K562 (cell line): ENCODE data around the gene CHTF8. TPM values are rescaled to one million over a fixed set of nuclear protein-coding genes. Genes with fewer than 3 reads are reported as not detected.

Experiments used
- ATAC-seq: fragments of 200-7000 bp; cut with Tn5 transposase; 3 replicates; pipeline ENCODE4 v1.9.1; 2020; ENCODE audit warnings: moderate library complexity
- BruUV-seq: library from RNA; stranded (reverse); fragments of 400-500 nt; replicated peaks from 2 replicates; lab custom pipeline; 2021; lab: Mats Ljungman, UMichigan
- CTCF ChIA-PET: fragments of 300-600 bp; formaldehyde crosslinking; extraction: SDS; loops from one replicate; lab custom pipeline; 2021; ENCODE audit warnings: low intra/inter-chr PET ratio; lab: Yijun Ruan, JAX
- POLR2A ChIA-PET: fragments of 300-600, 350-650 bp; sonication (Branson Sonifier 250); formaldehyde crosslinking; extraction: SDS; loops from one replicate; lab custom pipeline; 2021; ENCODE audit warnings: antibody characterized with exemption, inconsistent platforms; lab: Yijun Ruan, JAX
- DNase-seq, 4 experiments: peaks; one replicate each; pipeline versions ENCODE4 v3.0.0 to v3.0.0-alpha.2; 2011 to 2018; ENCODE audit warnings: low spot score in 3 of 4, mixed read lengths in 3 of 4; ENCODE audit errors: extremely low read depth in 1 of 4
- FAIRE-seq: peaks from 2 replicates; lab custom pipeline; 2011; peaks lifted over from hg19 to GRCh38; lab: Jason Lieb, UNC
- H2AFZ ChIP-seq: 2 replicates; pipeline ENCODE4 v1.6.0; 2011; ENCODE audit warnings: low read depth, low read length, control low read depth, inconsistent platforms
- H3K27ac ChIP-seq: fragments of 200-600 bp; 3 replicates; pipeline ENCODE4 v1.8.0; 2011; ENCODE audit warnings: low read depth, mild to moderate bottlenecking, control low read depth, inconsistent platforms, low read length, moderate library complexity, mixed read lengths; ENCODE audit errors: extremely low read depth
- H3K27me3 ChIP-seq, 2 experiments: fragments of 300-600 bp in 1 of 2; 2 replicates in 1 of 2; 3 replicates in 1 of 2; pipeline versions ENCODE4 v1.6.0 to v1.8.0; 2011; ENCODE audit warnings: inconsistent platforms in 2 of 2, low read length in 2 of 2, mild to moderate bottlenecking in 1 of 2, mixed read lengths in 1 of 2, moderate library complexity in 1 of 2; ENCODE audit not compliant: control insufficient read depth in 2 of 2, insufficient read depth in 2 of 2
- H3K36me3 ChIP-seq: fragments of 300-600 bp; 3 replicates; pipeline ENCODE4 v1.8.0; 2011; ENCODE audit warnings: mild to moderate bottlenecking, low read length, inconsistent platforms; ENCODE audit not compliant: control insufficient read depth, insufficient read depth
- H3K4me1 ChIP-seq, 2 experiments: fragments of 200-600 bp in 1 of 2; replicated peaks in 1 of 2; 2 replicates in 1 of 2; 3 replicates in 1 of 2; pipeline versions ENCODE4 v1.5.1 to v1.8.0; 2011; ENCODE audit warnings: inconsistent platforms in 2 of 2, low read length in 2 of 2, mild to moderate bottlenecking in 1 of 2, mixed read lengths in 1 of 2, moderate library complexity in 1 of 2; ENCODE audit not compliant: control insufficient read depth in 2 of 2, insufficient read depth in 2 of 2
- H3K4me2 ChIP-seq: 2 replicates; pipeline ENCODE4 v1.6.1; 2011; ENCODE audit warnings: low read length, control low read depth, inconsistent platforms, mixed read lengths; ENCODE audit not compliant: insufficient read depth
- H3K4me3 ChIP-seq: fragments of 200-600 bp; sonication (generic), shearing (Covaris generic); 2 replicates; pipeline ENCODE4 v1.5.1; 2016; ENCODE audit warnings: control low read depth, inconsistent platforms
- H3K79me2 ChIP-seq: fragments of 200-600 bp; 3 replicates; pipeline ENCODE4 v1.8.0; 2011; ENCODE audit warnings: low read length, inconsistent platforms; ENCODE audit not compliant: control insufficient read depth, insufficient read depth
- H3K9ac ChIP-seq, 2 experiments: 2 replicates each; pipeline versions ENCODE4 v1.6.0 to v1.6.1; 2011; ENCODE audit warnings: low read depth in 2 of 2, low read length in 2 of 2, control low read depth in 1 of 2, inconsistent platforms in 1 of 2, mild to moderate bottlenecking in 1 of 2, mixed read lengths in 1 of 2; ENCODE audit not compliant: insufficient read depth in 1 of 2
- H3K9me1 ChIP-seq: one replicate; pipeline ENCODE4 v1.6.0; 2011; ENCODE audit warnings: inconsistent platforms, mild to moderate bottlenecking, low read length, moderate library complexity; ENCODE audit not compliant: control insufficient read depth, insufficient read depth
- H3K9me3 ChIP-seq: replicated peaks from 2 replicates; pipeline ENCODE4 v1.5.1; 2011; ENCODE audit warnings: low read depth, low read length, inconsistent platforms; ENCODE audit not compliant: control insufficient read depth, insufficient read depth
- H4K20me1 ChIP-seq: replicated peaks from 2 replicates; pipeline ENCODE4 v1.6.1; 2011; ENCODE audit warnings: low read length, inconsistent platforms, mixed read lengths; ENCODE audit not compliant: control insufficient read depth, insufficient read depth
- CBX8 ChIP-seq: fragments of 200-600 bp; sonication (generic); IDR thresholded peaks from 2 replicates; pipeline ENCODE4 v1.6.1; 2012; ENCODE audit warnings: borderline replicate concordance, mixed run types, low read depth, mild to moderate bottlenecking, moderate library complexity, mixed read lengths, low read length, control low read depth, inconsistent platforms; ENCODE audit not compliant: poor library complexity, severe bottlenecking; ENCODE audit errors: extremely low read depth
- E2F3 ChIP-seq: fragments of 250-450 bp; sonication (Bioruptor Pico); IDR thresholded peaks from 2 replicates; pipeline ENCODE4 v1.4.0; 2020; ENCODE audit warnings: mild to moderate bottlenecking
- FOXM1 ChIP-seq, 2 experiments: fragments of 450-650 bp in 1 of 2; sonication (generic) in 1 of 2; formaldehyde crosslinking in 1 of 2; IDR thresholded peaks; 2 replicates each; pipeline versions ENCODE4 v1.6.1 to v1.9.0; 2017 to 2022; ENCODE audit warnings: low read depth in 2 of 2, mild to moderate bottlenecking in 2 of 2, missing genetic modification reagents in 1 of 2, moderate library complexity in 1 of 2
- HDAC8 ChIP-seq: fragments of 450-650 bp; IDR thresholded peaks from 2 replicates; pipeline ENCODE4 v1.6.1; 2016; ENCODE audit warnings: mild to moderate bottlenecking, missing genetic modification characterization, moderate library complexity, missing compliant biosample characterization
- KAT2B ChIP-seq: IDR thresholded peaks from one replicate; pipeline ENCODE4 v1.6.1; 2012; ENCODE audit warnings: low read depth, mild to moderate bottlenecking, control low read depth, inconsistent platforms, low read length, moderate library complexity
- KDM2B ChIP-seq: fragments of 250-450 bp; sonication (Bioruptor Pico); IDR thresholded peaks from 2 replicates; pipeline ENCODE4 v1.8.0; 2021; ENCODE audit warnings: mild to moderate bottlenecking, moderate library complexity
- NRF1 ChIP-seq, 2 experiments: fragments of 450-650 bp; IDR thresholded peaks in 1 of 2; conservative IDR thresholded peaks in 1 of 2; 2 replicates each; pipeline ENCODE4 v1.6.1; 2014; ENCODE audit warnings: mild to moderate bottlenecking in 2 of 2
- PTTG1 ChIP-seq: fragments of 450-650 bp; IDR thresholded peaks from 2 replicates; pipeline ENCODE4 v1.6.1; 2016; ENCODE audit warnings: low read depth, mild to moderate bottlenecking, missing genetic modification characterization, missing compliant biosample characterization
- RBBP5 ChIP-seq: fragments of 200-600 bp; sonication (generic); IDR thresholded peaks from 2 replicates; pipeline ENCODE4 v1.6.1; 2012; ENCODE audit warnings: borderline replicate concordance, mild to moderate bottlenecking, low read length, control low read depth, inconsistent platforms; ENCODE audit not compliant: insufficient read depth, poor library complexity, severe bottlenecking
- RBM39 ChIP-seq: fragments of 200-400 bp; formaldehyde crosslinking; optimal IDR thresholded peaks from 2 replicates; pipeline ENCODE3; 2018; ENCODE audit warnings: low read depth, low read length
- SUPT5H ChIP-seq: fragments of 450-650 bp; IDR thresholded peaks from 2 replicates; pipeline ENCODE4 v1.6.1; 2016
- ZNF121 ChIP-seq: sonication (generic); formaldehyde crosslinking; conservative IDR thresholded peaks from 2 replicates; pipeline ENCODE4 v1.8.0; 2022; ENCODE audit warnings: missing genetic modification reagents
- ZNF551 ChIP-seq: fragments of 250-450 bp; sonication (Bioruptor Pico); IDR thresholded peaks from 2 replicates; pipeline ENCODE4 v1.5.0; 2021; ENCODE audit warnings: mild to moderate bottlenecking, moderate library complexity
- ZNF77 ChIP-seq: fragments of 250-450 bp; sonication (Bioruptor Pico); IDR thresholded peaks from 2 replicates; pipeline ENCODE4 v1.5.0; 2020
- ZNF79 ChIP-seq: fragments of 250-450 bp; sonication (Bioruptor Pico); IDR thresholded peaks from 2 replicates; pipeline ENCODE4 v1.4.0; 2020; ENCODE audit warnings: low read depth, mild to moderate bottlenecking, moderate library complexity
- WGBS: fragments of 100-300 bp; shearing (Covaris generic); methylation state at CpG from one replicate; pipeline ENCODE4 v1.1.6; 2016; ENCODE audit warnings: low coverage, mixed read lengths; ENCODE audit not compliant: insufficient coverage; ENCODE audit errors: missing lambda C conversion rate; 5-methylcytosine and 5-hydroxymethylcytosine counted together
- in situ Hi-C: fragments of 300-500 bp; cut with MboI; formaldehyde crosslinking; loops from 4 replicates; pipeline ENCODE4 v1.15.0; 2018; ENCODE audit warnings: inconsistent platforms, mixed read lengths
- intact Hi-C: fragments of 100-400 bp; cut with micrococcal nuclease; formaldehyde crosslinking; loops from 2 replicates; pipeline ENCODE4 v1.14.2; 2022
- polyA plus RNA-seq, 8 experiments: library from polyadenylated mRNA; depleted of rRNA in 4 of 8; stranded (reverse) in 5 of 8; unstranded in 3 of 8; fragments of >200 nt; fragmentation: Nextera tagmentation in 2 of 8; fragmentation: Illumina TruSeq in 1 of 8; extraction: Ambion mirVana in 2 of 8; extraction: Trizol in 1 of 8; gene quantifications; 2 replicates each; pipeline versions ENCODE4 v1.2.1 to v1.2.3, GENCODE V29; 2011 to 2014; ENCODE audit warnings: inconsistent platforms in 1 of 8, missing spikeins in 1 of 8
- total RNA-seq, 7 experiments: library from RNA; depleted of rRNA in 6 of 7; stranded (reverse); fragments of >200 nt in 6 of 7; fragmentation: Illumina TruSeq in 2 of 7; extraction: Trizol in 2 of 7; gene quantifications; 2 replicates each; pipeline versions ENCODE4 v1.2.1 to v1.2.3, GENCODE V29; 2011 to 2021; ENCODE audit warnings: low replicate concordance in 1 of 7
- TF ChIP-seq, protein P1 (sequence below): sonication (generic); formaldehyde crosslinking; IDR thresholded peaks from 2 replicates; pipeline ENCODE4 v1.8.0; 2022; ENCODE audit warnings: mild to moderate bottlenecking, missing genetic modification reagents
- TF ChIP-seq, protein P2 (sequence below): fragments of 450-650 bp; IDR thresholded peaks from 2 replicates; pipeline ENCODE4 v1.6.1; 2016; ENCODE audit warnings: missing biosample characterization, missing genetic modification characterization

The CHTF8 gene
- total and polyA plus RNA-seq, 9 of the 15 experiments (the other 6 are each of a cell fraction or from before 2014, with no cell fraction given), result 20.2 to 199 (median 108) TPM

DNA sequence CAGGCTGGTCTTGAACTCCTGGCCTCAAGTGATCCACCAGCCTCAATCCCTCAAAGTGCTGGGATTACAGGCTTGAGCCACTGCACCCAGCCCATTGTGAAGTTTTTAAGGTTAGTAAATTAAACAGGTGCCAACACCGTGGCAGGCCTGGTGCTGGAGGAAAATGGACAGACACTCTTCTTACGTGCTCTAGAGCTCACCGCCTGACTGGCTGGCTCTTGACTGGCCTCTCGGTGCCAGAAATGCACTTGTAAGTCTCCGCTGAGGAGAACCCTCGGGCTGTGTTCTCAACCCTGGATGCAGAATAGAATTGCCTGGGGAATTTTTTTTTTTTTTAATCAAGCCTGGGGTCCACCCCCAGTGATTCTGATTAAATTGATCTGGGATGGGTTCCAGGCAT lies 37.2 kb downstream of the CHTF8 start:
- Histone ChIP-seq H2AFZ (no peak overlapping the region), H3K4me3 (no peak overlapping the region), H4K20me1 (no peaks in the 10 kb centered on the region), H3K4me1 (no peaks in the 10 kb centered on the region), H3K36me3 (no peaks in the 10 kb centered on the region), H3K79me2 (no peaks in the 10 kb centered on the region), H3K27me3 (peaks cover 24 to 45% of the 10 kb centered on the region in 2 experiments), H3K27ac (no peak overlapping the region), H3K4me2 (no peak overlapping the region), H3K9ac (no peak overlapping the region), H3K9me1 (no peaks in the 10 kb centered on the region)
- 18% methylated on average over 6 of the region's 6 CpGs for WGBS
- intact Hi-C loops, result no loop called here
- FAIRE-seq (no peak), DNase-seq (no peak), ATAC-seq (no peak)
- CTCF ChIA-PET, result no interaction called here
- BruUV-seq, result no TSS peak
- in situ Hi-C loops, result no loop called here
- no peak for TF ChIP-seq NRF1 (conservative IDR thresholded peaks at IDR 0.05 in 1 of 2, IDR thresholded peaks at IDR 0.05 in 1 of 2)
- no peak for TF ChIP-seq RBBP5
- no peak for TF ChIP-seq FOXM1 (IDR thresholded peaks at IDR 0.05; ENCODE audit: low read depth)
- no peak for TF ChIP-seq FOXM1 (CRISPR knock-in tag; IDR thresholded peaks at IDR 0.05; ENCODE audit: low read depth)
- TF ChIP-seq ZNF121 (CRISPR knock-in tag), result no peak
- no peak for TF ChIP-seq ZNF79 (CRISPR knock-in tag)
- TF ChIP-seq, protein P1, sequence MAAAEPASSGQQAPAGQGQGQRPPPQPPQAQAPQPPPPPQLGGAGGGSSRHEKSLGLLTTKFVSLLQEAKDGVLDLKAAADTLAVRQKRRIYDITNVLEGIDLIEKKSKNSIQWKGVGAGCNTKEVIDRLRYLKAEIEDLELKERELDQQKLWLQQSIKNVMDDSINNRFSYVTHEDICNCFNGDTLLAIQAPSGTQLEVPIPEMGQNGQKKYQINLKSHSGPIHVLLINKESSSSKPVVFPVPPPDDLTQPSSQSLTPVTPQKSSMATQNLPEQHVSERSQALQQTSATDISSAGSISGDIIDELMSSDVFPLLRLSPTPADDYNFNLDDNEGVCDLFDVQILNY, result no peak
- TF ChIP-seq ZNF551 (CRISPR knock-in tag), result no peak
- TF ChIP-seq, protein P2, sequence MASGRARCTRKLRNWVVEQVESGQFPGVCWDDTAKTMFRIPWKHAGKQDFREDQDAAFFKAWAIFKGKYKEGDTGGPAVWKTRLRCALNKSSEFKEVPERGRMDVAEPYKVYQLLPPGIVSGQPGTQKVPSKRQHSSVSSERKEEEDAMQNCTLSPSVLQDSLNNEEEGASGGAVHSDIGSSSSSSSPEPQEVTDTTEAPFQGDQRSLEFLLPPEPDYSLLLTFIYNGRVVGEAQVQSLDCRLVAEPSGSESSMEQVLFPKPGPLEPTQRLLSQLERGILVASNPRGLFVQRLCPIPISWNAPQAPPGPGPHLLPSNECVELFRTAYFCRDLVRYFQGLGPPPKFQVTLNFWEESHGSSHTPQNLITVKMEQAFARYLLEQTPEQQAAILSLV (tag), result no peak
- no peak for TF ChIP-seq KDM2B (CRISPR knock-in tag)
- TF ChIP-seq RBM39, result no peak
- no peak for TF ChIP-seq HDAC8
- no peak for TF ChIP-seq SUPT5H
- TF ChIP-seq KAT2B, result no peak
- no peak for TF ChIP-seq E2F3
- TF ChIP-seq CBX8, result no peak
- TF ChIP-seq PTTG1 (tag), result no peak
- no peak for TF ChIP-seq ZNF77
- TF ChIP-seq, all 486 proteins: peak for 0
- POLR2A ChIA-PET, result interaction anchor here (0.7 kb wide), 1 partner anchor 22 kb away, joined by 3 read pairs; no protein-coding TSS in a partner anchor
- H3K9me3 ChIP-seq, result no peaks in the 10 kb centered on the region
